HCT116 (cell line): Measurements from ENCODE around the gene NCOA6. TPM values are rescaled to one million over a fixed set of nuclear protein-coding genes. Genes with fewer than 3 reads are reported as not detected.

Experiments
- ATAC-seq: fragments of 200-7000 bp; cut with Tn5 transposase; 2 replicates; pipeline ENCODE4 v1.9.1; 2020; ENCODE audit warnings: mild to moderate bottlenecking, moderate library complexity
- BruUV-seq: library from RNA; stranded (reverse); fragments of 400-500 nt; replicated peaks from 2 replicates; lab custom pipeline; 2021; lab: Mats Ljungman, UMichigan
- CTCF ChIA-PET: fragments of 300-600 bp; sonication (Branson Sonifier 250); formaldehyde crosslinking; loops from one replicate; lab custom pipeline; 2021; ENCODE audit warnings: antibody characterized with exemption; lab: Charles Lee
- POLR2A ChIA-PET: fragments of 300-600, 350-600 bp; sonication (Branson Sonifier 250); formaldehyde crosslinking; loops from one replicate; lab custom pipeline; 2021; ENCODE audit warnings: antibody characterized with exemption; lab: Charles Lee
- RAD21 ChIA-PET, 2 experiments: fragments of 300-600 bp; sonication (Branson Sonifier 250); formaldehyde crosslinking; loops; one replicate each; lab custom pipeline; 2023; ENCODE audit warnings: low total read pairs in 2 of 2; ENCODE audit not compliant: uncharacterized antibody in 2 of 2, unreplicated experiment in 2 of 2, low non-redundant PET in 1 of 2; lab: Charles Lee
- DNase-seq: peaks from one replicate; pipeline ENCODE4 v3.0.0-alpha.2; 2010; ENCODE audit warnings: low read depth, low spot score
- H2AFZ ChIP-seq: fragments of 200-600 bp; shearing (Covaris generic), sonication (generic); 2 replicates; pipeline ENCODE4 v1.6.1; 2017; ENCODE audit warnings: low read depth, mixed run types, mixed read lengths, antibody characterized with exemption, low read length; ENCODE audit not compliant: poor library complexity, severe bottlenecking
- H3K27ac ChIP-seq: 2 replicates; pipeline ENCODE4 v1.5.1; 2012; ENCODE audit warnings: low read depth, low read length
- H3K27me3 ChIP-seq: fragments of 200-600 bp; sonication (generic); 2 replicates; pipeline ENCODE4 v1.6.1; 2016; ENCODE audit warnings: mixed run types, low read length, mixed read lengths; ENCODE audit not compliant: insufficient read depth
- H3K36me3 ChIP-seq, 2 experiments: fragments of 200-500 bp in 1 of 2; fragments of 200-600 bp in 1 of 2; sonication (Bioruptor generic) in 1 of 2; sonication (generic) in 1 of 2; 2 replicates each; pipeline versions ENCODE4 v1.5.1 to v1.6.1; 2014 to 2016; ENCODE audit warnings: low read length in 2 of 2, inconsistent platforms in 1 of 2, mixed read lengths in 1 of 2, mixed run types in 1 of 2; ENCODE audit not compliant: insufficient read depth in 2 of 2, control insufficient read depth in 1 of 2
- H3K4me1 ChIP-seq, 2 experiments: fragments of 200-600 bp in 1 of 2; sonication (generic) in 1 of 2; 2 replicates each; pipeline versions ENCODE4 v1.5.1 to v1.6.1; 2012 to 2017; ENCODE audit warnings: low read length in 2 of 2, inconsistent platforms in 1 of 2, mild to moderate bottlenecking in 1 of 2, mixed read lengths in 1 of 2, mixed run types in 1 of 2, moderate library complexity in 1 of 2; ENCODE audit not compliant: insufficient read depth in 2 of 2, control insufficient read depth in 1 of 2
- H3K4me2 ChIP-seq: fragments of 200-600 bp; sonication (generic); 2 replicates; pipeline ENCODE4 v1.6.1; 2017; ENCODE audit warnings: mixed run types, low read length, mixed read lengths
- H3K4me3 ChIP-seq, 2 experiments: fragments of 200-600 bp in 1 of 2; sonication (generic) in 1 of 2; replicated peaks in 1 of 2; 2 replicates each; pipeline ENCODE4 v1.5.1; 2011 to 2016; ENCODE audit warnings: low read length in 2 of 2, control low read depth in 1 of 2, low read depth in 1 of 2, mild to moderate bottlenecking in 1 of 2, mixed read lengths in 1 of 2, mixed run types in 1 of 2
- H3K79me2 ChIP-seq: fragments of 200-600 bp; sonication (generic); 2 replicates; pipeline ENCODE4 v1.6.1; 2017; ENCODE audit warnings: mild to moderate bottlenecking, mixed run types, low read length, moderate library complexity, mixed read lengths; ENCODE audit not compliant: insufficient read depth
- H3K9ac ChIP-seq: fragments of 200-600 bp; sonication (generic); 2 replicates; pipeline ENCODE4 v1.6.1; 2016; ENCODE audit warnings: low read length, mixed read lengths
- H3K9me2 ChIP-seq: fragments of 200-600 bp; sonication (generic), shearing (Covaris generic); 2 replicates; pipeline ENCODE4 v1.6.1; 2017; ENCODE audit warnings: mixed run types, mild to moderate bottlenecking, moderate library complexity; ENCODE audit not compliant: insufficient read depth
- H3K9me3 ChIP-seq, 2 experiments: fragments of 200-500 bp in 1 of 2; fragments of 200-600 bp in 1 of 2; sonication (Bioruptor generic) in 1 of 2; sonication (generic) in 1 of 2; 2 replicates each; pipeline ENCODE4 v1.6.1; 2014 to 2017; ENCODE audit warnings: low read length in 2 of 2, mixed read lengths in 2 of 2, inconsistent platforms in 1 of 2, low read depth in 1 of 2, mild to moderate bottlenecking in 1 of 2, mixed run types in 1 of 2, moderate library complexity in 1 of 2; ENCODE audit not compliant: control insufficient read depth in 1 of 2, insufficient read depth in 1 of 2
- H4K20me1 ChIP-seq: fragments of 200-600 bp; sonication (generic), shearing (Covaris generic); 2 replicates; pipeline ENCODE4 v1.6.1; 2017; ENCODE audit warnings: mixed run types, mild to moderate bottlenecking, moderate library complexity; ENCODE audit not compliant: insufficient read depth
- ATF3 ChIP-seq: IDR thresholded peaks from 2 replicates; pipeline ENCODE4 v1.6.1; 2012
- CBX3 ChIP-seq: IDR thresholded peaks from 2 replicates; pipeline ENCODE4 v1.6.1; 2012; ENCODE audit warnings: low read depth
- CTCF ChIP-seq, 3 experiments: fragments of 200-600 bp in 1 of 3; sonication (generic) in 1 of 3; IDR thresholded peaks in 2 of 3; conservative IDR thresholded peaks in 1 of 3; 2 replicates each; pipeline ENCODE4 v1.5.1; 2012 to 2017; ENCODE audit warnings: low read depth in 2 of 3, low read length in 2 of 3, antibody characterized with exemption in 1 of 3, borderline replicate concordance in 1 of 3, control low read depth in 1 of 3, mild to moderate bottlenecking in 1 of 3, mixed read lengths in 1 of 3, mixed run types in 1 of 3, moderate library complexity in 1 of 3; ENCODE audit not compliant: insufficient read depth in 1 of 3
- EGR1 ChIP-seq: IDR thresholded peaks from 2 replicates; pipeline ENCODE4 v1.6.1; 2012; ENCODE audit warnings: low read depth
- EZH2 ChIP-seq: fragments of 200-600 bp; sonication (generic); IDR thresholded peaks from 2 replicates; pipeline ENCODE4 v1.6.1; 2017; ENCODE audit warnings: antibody characterized with exemption, mixed run types
- EZH2phosphoT487 ChIP-seq: fragments of 200-600 bp; IDR thresholded peaks from 2 replicates; pipeline ENCODE4 v1.6.1; 2018; ENCODE audit warnings: antibody characterized with exemption, borderline replicate concordance
- MAX ChIP-seq: IDR thresholded peaks from 2 replicates; pipeline ENCODE4 v1.6.1; 2012
- POLR2A ChIP-seq: IDR thresholded peaks from 2 replicates; pipeline ENCODE4 v1.7.0; 2011; ENCODE audit warnings: borderline replicate concordance; ENCODE audit not compliant: insufficient read depth, insufficient read length; ENCODE audit errors: extremely low read depth
- POLR2AphosphoS5 ChIP-seq: IDR thresholded peaks from 2 replicates; pipeline ENCODE4 v1.6.1; 2011; ENCODE audit warnings: mild to moderate bottlenecking, low read depth, low read length, moderate library complexity
- SRF ChIP-seq: IDR thresholded peaks from 2 replicates; pipeline ENCODE4 v1.6.1; 2012; ENCODE audit warnings: low read depth
- TCF7L2 ChIP-seq: IDR thresholded peaks from 2 replicates; pipeline ENCODE4 v1.7.0; 2011; ENCODE audit warnings: borderline replicate concordance, inconsistent platforms; ENCODE audit not compliant: insufficient read depth, insufficient read length; ENCODE audit errors: extremely low read depth
- intact Hi-C: fragments of 100-400 bp; cut with micrococcal nuclease; formaldehyde crosslinking; loops from 2 replicates; pipeline ENCODE4 v1.10.0; 2022
- total RNA-seq: library from RNA; stranded (reverse); gene quantifications from one replicate; pipeline ENCODE4 v1.2.1, GENCODE V29; 2021; ENCODE audit not compliant: unreplicated experiment

NCOA6 gene
- total RNA-seq, 1 experiment from 2014 or later, result 24.8 TPM

GRCh38 chr20:34705008-34705396, 120.4 kb downstream of the NCOA6 start:
- TSS peak; percentile 72 for BruUV-seq
- Histone ChIP-seq H2AFZ (no peak overlapping the region), H3K9me3 (no peaks in the 10 kb centered on the region), H3K9me2 (no peaks in the 10 kb centered on the region), H3K4me1 (peaks cover 21 to 43% of the 10 kb centered on the region in 2 experiments), H4K20me1 (no peaks in the 10 kb centered on the region), H3K27me3 (no peaks in the 10 kb centered on the region), H3K9ac (peak overlapping the region; percentile 81), H3K79me2 (no peaks in the 10 kb centered on the region), H3K4me2 (peak overlapping the region; percentile 99), H3K4me3 (peak overlapping the region; percentile 57 to 77), H3K36me3 (no peaks in the 10 kb centered on the region), H3K27ac (peak overlapping the region; percentile 52; the same call in 1 of the 2 replicates)
- ChIA-PET RAD21 (interaction anchor here in 1 of 2 experiments (1.3 kb wide), 1 partner anchor 392 kb away, joined by 3 read pairs; no protein-coding TSS in a partner anchor), POLR2A (interaction anchor here (1.2 kb wide), 1 partner anchor 199 kb away, joined by 3 read pairs; no protein-coding TSS in a partner anchor), CTCF (interaction anchor here (1.5 to 1.8 kb wide), 3 partner anchors 142 to 515 kb away, joined by 4 to 5 read pairs (median 5); no protein-coding TSS in a partner anchor)
- ATAC-seq, result no peak
- intact Hi-C loops, result loop anchor here (5.0 kb wide), 1 partner anchor 393 kb away; no protein-coding TSS in a partner anchor
- TF ChIP-seq EZH2, result no peak
- no peak for TF ChIP-seq CBX3
- TF ChIP-seq EGR1, result no peak
- no peak for TF ChIP-seq POLR2A
- no peak for TF ChIP-seq SRF
- TF ChIP-seq EZH2phosphoT487, result no peak
- no peak for TF ChIP-seq MAX
- no peak for TF ChIP-seq POLR2AphosphoS5
- no peak for TF ChIP-seq CTCF (IDR thresholded peaks at IDR 0.05 in 2 of 3, conservative IDR thresholded peaks at IDR 0.05 in 1 of 3; ENCODE audit: borderline replicate concordance in 1 of 3, insufficient read depth in 1 of 3, low read depth in 2 of 3, low read length in 2 of 3)
- no peak for TF ChIP-seq TCF7L2
- no peak for TF ChIP-seq ATF3
- no peak for DNase-seq
